ENCODE results near the gene PRPF31. TPM values are rescaled to one million over a fixed set of nuclear protein-coding genes. Genes with fewer than 3 reads are reported as not detected.
"Not testable (repeated sequence)": the region's sequence is repeated elsewhere in the genome, so short reads cannot be mapped to it uniquely, and the experiment has no call there.

Gene PRPF31
- total RNA-seq, 1 experiment from 2014 or later: 111 TPM

DNA sequence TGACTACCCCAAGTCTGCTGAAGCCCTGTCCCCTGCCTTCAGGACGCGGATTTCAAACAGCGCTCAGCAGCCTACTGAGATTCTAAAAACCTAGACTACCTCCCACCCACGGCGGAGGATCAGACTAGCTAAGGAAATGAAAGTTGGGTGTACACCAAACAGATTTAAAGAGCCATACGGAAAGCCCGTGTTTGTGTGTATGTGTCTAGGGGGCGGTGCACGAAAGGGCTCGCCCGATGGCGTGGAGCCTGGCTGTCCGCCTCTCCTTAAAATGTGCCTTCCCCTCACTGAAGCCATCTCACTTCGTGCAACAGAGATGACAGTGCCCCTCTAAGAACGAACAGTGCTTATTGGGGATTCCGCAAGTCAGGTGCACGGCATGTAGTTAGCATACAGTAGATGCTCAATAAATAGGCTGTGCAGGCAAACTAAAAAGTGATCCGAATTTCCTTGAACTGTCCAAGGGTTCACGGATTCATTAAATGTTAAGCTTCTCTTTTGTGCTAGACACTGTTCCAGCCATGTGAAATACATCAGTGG is 43.3 kb downstream of the PRPF31 start:
- in situ Hi-C loops (cut with HindIII; ENCODE audit: low sequenced_read_pairs): no loop called here
- DNase-seq (ENCODE audit: low spot score): no peak

DNA sequence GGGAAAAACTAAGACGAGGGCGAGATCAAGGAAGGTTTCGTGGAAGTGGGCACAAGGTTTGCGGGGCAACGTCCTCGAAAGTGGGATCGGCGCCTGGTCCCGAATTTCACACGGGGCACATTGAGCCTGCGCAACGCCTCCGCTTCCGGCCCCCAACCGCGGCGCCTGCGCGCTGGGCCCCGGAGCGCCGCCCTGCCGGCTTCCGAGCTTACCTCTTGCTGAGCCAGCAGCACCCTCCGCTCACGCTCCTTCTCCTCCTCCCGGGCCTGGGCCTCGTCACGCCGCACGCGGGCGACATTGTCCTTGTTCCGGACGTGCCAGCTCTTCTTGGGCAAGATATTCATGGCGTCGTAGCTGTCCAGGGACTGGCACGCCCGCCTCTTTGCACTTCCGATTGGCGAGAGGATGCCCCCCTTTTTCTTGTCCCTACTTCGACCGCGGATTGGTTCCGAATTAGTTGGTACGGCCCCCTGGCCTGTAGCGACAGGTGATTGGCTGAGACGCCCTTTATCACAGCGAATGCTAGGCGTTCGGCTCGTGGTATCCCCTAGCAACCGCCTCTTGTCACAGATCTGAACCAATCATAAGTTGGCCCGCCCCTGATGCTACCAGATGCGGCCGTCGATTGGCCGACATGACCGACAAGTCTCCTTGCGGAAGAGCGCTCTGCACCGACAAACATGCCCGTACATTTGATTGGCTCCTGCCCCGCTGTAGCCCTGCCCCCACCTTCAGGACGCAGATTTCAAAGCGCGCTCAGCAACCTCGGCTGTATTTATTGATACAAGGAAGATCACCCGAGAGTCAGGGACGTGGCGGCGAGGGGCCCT is 44.0 kb downstream of the PRPF31 start, which contains the start of gene LENG1:
TSS of gene LENG1 (minus strand) at position 370 of the 830 bp plus-strand sequence. CDS start at position 344, 26 bp downstream.
- in situ Hi-C loops (cut with HindIII; ENCODE audit: low sequenced_read_pairs): no loop called here
- DNase-seq (ENCODE audit: low spot score): peak; percentile 100

DNA sequence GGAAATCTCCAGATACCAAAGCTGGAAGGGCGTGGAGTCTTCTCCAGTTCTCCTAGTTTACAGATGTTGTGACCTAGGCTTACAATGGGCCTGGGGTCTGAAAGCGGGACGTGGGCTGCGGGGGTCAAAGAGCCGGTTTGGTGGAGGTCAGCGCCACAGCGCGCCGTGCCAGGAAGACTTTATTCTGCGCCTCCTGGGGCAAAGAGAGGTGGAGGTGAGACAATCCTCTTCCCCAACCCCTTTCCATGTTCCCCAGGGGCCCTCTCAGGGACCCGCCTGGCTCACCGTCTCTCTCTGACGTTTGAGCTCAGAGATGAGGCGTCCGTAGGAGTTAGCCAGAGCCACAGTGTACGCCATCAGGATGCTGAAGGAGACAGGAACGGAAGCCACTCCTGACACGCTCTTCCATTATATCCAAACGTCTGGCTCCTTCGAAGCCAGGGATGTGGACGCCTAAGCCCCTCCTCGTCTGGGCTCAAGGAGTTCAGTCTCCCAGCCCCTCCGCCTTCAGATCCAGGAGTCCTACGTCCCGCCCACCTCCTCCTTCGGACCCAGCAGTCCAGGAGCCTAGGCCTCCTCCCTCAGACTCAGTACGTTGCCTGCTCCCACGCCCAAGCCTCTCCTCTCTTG is 44.7 kb downstream of the PRPF31 start:
- in situ Hi-C loops (cut with HindIII; ENCODE audit: low sequenced_read_pairs): no loop called here
- DNase-seq (ENCODE audit: low spot score): no peak

DNA sequence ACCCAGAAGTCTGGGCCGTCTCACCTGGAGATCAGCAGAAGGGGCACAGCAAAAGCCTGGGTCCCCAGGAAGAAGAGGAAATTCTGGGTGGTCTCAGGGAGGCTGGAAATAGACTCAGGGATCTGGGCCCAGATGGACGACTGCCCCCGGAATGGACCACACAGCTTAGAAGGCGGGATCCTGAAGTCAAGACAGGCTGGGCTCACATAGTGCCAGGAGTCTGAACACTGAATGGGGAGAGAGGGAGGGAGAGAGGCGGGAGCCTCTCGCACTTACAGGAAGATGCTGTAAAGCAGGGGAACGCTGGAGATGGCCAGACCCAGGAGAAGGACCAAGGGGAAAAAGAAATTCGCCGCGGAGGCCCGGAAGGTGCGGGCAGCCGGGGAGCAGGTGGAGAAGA is 45.3 kb downstream of the PRPF31 start:
- no peak for DNase-seq (ENCODE audit: low spot score)
- in situ Hi-C loops (cut with HindIII; ENCODE audit: low sequenced_read_pairs): no loop called here

DNA sequence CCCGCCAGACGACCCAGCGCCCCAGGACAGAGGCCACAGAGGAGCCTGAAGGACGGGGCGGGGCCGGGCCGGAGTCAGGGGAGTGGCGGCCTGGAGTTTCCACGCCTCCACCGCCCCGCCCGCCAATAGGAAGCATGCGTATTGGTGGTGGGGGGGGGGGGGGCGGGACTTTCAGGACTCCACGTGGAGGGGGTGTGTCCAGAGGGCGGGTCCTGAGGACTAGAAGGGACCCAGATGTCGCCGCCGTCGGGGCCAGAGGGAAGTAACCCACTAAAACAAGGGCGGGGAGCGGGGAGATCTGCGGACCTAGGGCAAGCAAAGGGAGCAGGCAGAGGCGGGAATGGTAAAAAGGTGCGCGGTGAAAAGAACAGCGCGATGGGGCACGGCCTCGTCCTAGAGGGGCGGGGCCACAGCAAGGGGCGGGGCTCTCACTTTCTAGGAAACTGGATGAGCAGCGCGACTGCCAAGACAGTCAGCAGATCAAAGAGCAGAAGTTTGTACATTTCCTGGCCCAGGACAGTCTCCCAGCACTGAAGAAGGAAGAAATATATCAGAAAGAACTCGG is 46.8 kb downstream of the PRPF31 start:
- no peak for DNase-seq (ENCODE audit: low spot score)
- in situ Hi-C loops (cut with HindIII; ENCODE audit: low sequenced_read_pairs): no loop called here

DNA sequence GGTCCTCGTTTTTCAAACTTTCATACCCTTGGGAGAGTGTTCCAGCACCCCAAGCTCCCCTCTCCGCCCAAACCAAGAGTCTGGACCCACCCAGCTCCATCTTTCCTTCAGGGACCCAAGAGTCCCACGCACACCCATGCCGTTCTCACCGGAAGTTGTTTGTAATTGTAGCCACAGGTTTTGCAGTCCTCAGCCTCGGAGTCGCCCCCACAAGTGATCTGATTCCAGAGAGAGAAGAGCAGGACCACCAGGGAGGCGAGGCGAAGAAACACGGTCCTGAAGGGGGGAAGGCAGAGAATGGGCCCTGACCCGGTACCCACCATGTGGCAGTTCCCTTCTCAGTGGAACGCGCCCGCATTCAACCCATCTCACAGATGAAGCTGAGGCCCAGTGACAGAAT is 47.3 kb downstream of the PRPF31 start:
- DNase-seq (ENCODE audit: low spot score): no peak
- in situ Hi-C loops (cut with HindIII; ENCODE audit: low sequenced_read_pairs): no loop called here

DNA sequence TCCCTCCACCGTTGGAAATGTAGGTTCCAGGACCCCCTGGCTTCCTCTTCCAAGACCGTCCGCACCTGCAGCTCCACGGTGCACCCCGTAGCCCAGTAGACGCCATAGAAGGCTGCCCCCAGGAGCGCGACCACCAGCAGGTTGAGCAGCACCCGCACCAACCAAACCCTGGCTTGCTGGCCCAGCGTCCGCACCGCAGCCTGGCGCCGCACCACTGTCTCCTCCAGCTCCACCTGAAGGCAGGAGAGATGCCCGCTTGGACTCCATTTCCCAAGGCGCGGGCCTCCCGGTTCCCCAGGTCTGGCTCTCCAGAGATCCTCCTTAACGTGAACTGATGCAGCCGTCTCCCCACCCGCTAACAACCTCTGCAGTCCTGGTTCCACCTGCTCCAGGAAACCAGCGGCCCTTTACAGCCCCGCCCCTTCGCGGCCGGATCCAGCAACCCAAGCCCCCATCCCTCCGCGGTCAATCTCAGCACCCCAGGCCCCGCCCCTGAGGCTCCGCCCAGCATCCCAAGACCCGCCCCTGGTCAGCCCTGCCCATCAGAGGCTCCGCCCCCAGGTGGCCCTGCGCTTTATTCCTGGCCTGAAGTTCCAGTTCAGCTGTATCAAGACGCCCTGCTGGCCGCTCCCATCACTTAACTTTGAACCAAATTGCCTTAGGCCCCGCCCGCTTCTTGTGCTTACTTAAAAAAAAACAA is 49.0 kb downstream of the PRPF31 start:
- no peak for DNase-seq (ENCODE audit: low spot score)
- in situ Hi-C loops (cut with HindIII; ENCODE audit: low sequenced_read_pairs): no loop called here

DNA sequence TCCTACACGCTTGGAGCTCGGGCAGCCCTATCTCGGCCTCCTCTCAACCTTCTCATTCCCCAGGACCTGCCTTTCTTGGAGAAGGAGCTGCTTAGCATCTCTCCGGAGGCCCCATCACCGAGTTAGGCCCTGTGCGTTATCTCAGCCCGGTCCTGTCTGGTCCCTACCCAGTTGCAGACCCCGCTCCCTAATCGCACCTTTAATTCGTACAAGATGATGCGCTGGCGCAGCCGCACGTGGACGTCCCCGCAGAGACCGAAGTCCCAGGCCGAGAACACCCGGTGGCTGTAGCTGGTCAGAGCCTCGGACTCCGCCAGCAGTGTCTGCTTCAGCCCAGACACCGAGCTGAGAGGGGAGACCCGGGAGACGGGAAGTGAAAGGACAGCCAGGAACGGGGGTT is 49.7 kb downstream of the PRPF31 start:
- DNase-seq (ENCODE audit: low spot score): no peak
- in situ Hi-C loops (cut with HindIII; ENCODE audit: low sequenced_read_pairs): no loop called here

DNA sequence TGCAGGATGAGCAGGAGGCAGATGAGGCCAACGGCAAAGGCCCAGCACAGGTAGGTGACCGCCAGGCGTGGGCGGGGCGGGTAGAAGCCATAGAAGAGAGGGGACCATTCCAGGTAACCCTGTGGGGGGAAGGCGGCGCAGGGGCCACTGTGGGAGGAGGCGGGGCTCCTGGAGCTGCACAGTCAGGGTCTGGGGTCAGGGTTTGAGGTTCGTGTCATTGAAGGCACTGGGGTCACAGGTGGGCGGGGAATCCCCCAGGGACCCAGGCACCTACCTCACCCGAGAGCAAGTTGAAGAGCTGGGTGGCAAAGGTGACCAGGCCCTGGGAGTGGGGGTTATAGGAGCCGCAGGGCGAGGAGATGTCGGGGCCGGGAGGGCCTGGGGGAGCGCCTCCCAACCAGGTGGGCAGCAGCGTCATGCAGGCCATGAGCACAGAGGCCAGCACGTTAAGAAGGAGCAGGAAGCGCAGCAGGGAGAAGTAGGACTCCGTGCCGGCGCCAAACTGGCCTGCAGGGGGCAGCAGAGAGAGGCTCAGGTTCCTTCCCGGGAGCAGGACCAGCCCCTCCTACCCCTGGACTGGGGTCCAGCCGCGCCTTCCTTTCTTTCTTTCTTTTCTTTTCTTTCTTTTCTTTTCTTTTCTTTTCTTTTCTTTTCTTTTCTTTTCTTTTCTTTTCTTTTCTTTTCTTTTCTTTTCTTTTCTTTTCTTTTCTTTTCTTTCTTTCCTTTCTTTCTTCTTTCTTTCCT is 52.8 kb downstream of the PRPF31 start:
- peak; percentile 82 for DNase-seq (ENCODE audit: low spot score)
- in situ Hi-C loops (cut with HindIII; ENCODE audit: low sequenced_read_pairs): no loop called here

DNA sequence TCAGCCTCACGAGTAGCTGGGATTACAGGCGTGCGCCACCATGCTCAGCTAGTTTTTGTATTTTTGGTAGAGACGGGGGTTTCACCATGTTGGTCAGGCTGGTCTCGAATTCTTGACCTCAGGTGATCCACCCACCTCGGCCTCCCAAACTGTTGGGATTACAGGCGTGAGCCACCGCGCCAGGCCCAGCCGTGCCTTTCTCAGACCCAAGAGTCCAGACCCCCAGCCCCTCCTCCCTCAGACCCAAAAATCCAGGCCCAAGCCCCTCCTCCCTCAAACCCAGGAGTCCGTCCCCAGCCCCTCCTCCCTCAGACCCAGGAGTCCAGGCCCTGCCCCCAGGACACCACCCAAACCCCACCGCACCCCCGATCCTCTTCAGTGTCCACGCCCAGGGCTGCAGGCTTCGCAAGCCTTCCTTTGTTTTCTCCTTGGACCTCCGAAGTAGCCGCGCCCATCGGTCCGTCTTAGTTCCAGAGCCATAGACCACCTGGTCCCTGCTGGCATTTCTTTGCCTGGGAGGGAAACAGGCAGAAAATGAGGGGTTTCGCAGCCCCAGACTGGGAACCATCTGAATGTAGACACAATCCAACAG is 53.7 kb downstream of the PRPF31 start:
- no peak for DNase-seq (ENCODE audit: low spot score)
- in situ Hi-C loops (cut with HindIII; ENCODE audit: low sequenced_read_pairs): no loop called here

DNA sequence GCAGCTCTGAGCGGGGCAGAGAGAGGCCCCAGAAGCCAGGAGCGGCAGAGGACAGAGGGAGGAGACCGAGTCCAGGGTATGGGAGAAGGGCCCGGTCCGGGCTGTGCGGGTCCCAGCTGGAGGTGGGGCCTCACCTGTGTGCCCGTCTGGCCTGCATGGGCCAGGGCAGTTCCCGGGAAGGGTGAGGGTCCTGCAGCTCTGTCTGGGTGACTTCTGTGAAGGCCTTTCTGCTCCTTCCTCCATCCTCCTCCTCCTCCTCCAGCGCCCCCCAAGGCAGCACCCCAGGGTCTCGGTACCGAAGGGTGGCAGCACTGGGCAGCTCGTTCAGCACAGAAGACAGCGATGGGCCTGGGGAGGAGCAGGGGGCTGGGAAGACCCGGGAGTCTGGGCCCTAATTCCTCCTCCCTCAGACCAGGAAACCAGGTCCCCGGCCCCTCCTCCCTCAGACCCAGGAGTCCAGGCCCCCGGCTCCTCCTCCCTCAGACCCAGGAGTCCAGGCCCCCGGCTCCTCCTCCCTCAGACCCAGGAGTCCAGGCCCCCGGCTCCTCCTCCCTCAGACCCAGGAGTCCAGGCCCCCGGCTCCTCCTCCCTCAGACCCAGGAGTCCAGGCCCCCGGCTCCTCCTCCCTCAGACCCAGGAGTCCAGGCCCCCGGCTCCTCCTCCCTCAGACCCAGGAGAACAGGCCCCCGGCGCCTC is 56.3 kb downstream of the PRPF31 start:
- DNase-seq (ENCODE audit: low spot score); in situ Hi-C loops (cut with HindIII; ENCODE audit: low sequenced_read_pairs): not testable (repeated sequence)

DNA sequence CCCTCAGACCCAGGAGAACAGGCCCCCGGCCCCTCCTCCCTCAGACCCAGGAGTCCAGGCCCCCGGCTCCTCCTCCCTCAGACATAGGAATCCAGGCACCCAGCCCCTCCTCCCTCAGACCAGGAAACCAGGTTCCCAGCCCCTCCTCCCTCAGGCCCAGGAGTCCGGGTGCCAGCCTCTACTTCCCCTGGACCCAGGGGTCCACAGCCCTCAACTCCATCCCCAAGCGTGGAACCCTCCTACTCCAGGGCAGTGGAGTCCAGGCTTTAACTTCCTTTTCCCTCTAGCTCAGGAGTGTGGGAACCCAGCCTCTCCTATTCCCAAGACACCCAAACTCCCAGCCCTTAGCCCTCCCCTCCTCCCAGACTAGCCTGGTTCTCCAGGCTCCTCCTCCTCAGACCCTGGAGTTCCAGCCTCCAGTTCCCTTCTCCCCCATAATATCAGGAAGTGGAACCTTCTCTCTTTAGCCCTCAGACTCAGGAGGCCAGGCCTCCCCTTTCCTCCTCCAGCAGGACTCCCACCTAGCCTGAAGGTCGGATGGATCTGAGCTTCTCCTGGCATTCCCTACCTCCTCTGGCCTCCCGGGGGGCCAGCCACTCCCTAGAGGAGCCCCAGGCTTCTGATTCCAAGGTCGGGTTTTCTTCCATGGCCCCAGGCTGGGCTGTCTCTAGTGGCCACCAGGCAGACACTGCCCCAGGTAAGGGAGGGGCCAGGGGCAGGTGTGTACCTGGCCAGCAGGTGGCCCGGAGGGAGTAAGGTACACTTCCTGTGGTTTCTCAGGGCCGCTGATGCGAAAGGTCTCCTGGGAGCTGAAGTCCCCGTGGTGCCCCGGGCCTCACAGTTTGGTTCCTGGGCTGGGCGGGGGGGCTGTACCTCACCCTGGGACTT is 57.2 kb downstream of the PRPF31 start, which contains the start of gene TMC4:
TSS of gene TMC4 (minus strand) at position 690 of the 888 bp plus-strand sequence. CDS start at position 647, 43 bp downstream.
- no peak for DNase-seq (ENCODE audit: low spot score)

DNA sequence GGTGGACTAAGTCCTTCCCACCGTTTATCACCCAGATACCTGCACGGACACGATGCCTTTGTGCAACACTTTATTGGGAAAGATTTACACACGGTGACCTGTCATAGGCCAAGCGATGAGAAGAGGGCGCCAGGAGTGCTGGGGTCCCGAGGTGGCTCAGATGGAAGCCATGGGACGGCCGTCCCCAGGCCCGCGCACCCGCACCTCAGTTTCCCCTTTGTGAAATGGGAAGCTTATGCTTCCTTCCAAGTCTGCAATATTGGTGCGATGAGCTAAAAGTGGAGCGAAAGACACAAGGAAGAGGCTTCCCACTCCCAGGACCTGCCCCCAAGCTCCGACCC is 57.8 kb downstream of the PRPF31 start:
- in situ Hi-C loops (cut with HindIII; ENCODE audit: low sequenced_read_pairs): no loop called here
- no peak for DNase-seq (ENCODE audit: low spot score)

More for the DNA sequence above, 57.2 kb downstream of the PRPF31 start, which contains the start of gene TMC4:
- in situ Hi-C loops (cut with HindIII; ENCODE audit: low sequenced_read_pairs): no loop called here

DNA sequence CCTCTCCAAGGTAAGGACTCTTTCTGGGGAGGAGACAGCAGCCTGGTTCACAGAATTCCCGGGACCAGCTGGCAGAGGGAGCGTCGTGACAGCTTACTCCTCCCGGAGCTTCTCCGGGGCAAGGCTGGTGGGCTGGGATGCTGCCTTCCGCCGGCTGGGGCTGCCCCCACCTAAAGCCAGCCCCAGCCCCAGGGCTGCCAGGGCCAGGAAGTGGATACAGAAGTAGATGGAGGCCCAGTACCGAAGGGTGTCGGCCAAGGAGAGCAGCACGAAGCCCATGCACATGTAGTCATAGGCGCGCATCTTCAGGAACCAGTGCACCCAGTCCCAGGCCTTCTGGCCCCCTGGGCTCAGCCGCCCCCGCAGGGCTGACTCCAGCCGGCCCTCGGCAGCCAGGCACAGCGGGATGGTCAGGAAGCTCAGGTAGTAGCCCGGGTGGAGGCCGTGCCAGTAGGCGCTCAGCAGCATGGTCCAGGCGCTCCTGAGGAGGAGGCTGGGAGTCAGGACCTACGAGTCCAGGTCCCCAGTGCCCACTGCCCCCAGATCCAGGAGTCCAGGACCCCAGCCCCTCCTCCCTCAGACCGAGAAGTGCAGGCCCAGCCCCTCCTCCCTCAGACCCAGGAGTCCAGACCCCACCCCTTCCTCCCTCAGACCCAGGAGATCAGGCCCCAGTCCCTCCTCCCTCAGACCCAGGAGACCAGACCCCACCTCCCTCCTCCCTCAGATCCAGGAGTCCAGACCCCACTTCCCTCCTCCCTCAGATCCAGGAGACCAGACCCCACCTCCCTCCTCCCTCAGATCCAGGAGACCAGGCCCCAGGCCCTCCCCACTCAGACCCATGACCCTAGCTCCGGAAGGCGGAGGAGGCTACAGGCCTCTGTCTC is 58.6 kb downstream of the PRPF31 start:
- DNase-seq (ENCODE audit: low spot score): no peak

DNA sequence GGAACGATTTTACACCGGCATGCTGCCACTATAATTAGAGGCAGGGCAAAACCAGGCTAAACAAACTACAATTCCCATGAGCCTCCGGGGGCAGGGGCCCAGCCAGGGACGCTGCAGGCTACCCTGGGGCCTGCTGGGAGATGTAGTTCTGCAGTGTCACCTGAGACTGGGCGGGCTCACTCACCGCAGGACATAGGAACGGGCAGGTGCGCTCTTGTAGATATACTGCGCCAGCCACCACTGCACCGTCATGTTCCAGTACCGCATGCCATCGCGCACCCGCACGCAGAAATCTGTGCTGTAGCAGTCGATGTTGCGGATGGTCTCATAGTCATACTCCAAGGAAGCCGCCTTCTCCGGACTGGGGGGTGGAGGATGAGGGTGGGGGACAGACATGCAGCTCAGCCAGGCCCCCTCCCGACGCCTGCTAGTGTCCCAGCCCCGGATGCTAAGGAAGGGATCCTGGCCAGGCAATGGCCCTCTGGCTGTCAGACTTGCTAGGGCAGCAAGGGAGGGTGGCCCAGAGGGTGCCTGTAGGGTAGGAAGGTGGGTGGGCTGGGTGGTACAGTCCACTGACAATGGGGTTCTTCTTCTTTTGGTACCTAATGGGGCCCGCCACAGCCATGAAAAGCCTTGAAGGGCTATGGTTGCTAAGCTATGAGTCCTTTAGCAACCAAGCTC is 63.2 kb downstream of the PRPF31 start:
- in situ Hi-C loops (cut with HindIII; ENCODE audit: low sequenced_read_pairs): no loop called here
- DNase-seq (ENCODE audit: low spot score): peak; percentile 64

More for the DNA sequence above, 58.6 kb downstream of the PRPF31 start:
- in situ Hi-C loops (cut with HindIII; ENCODE audit: low sequenced_read_pairs): no loop called here

Measured in G401 (cell line).